HCT116 (cell line): Measurements from ENCODE around the gene TSPAN5. TPM values are rescaled to one million over a fixed set of nuclear protein-coding genes. Genes with fewer than 3 reads are reported as not detected.

Experiments
- ATAC-seq: fragments of 200-7000 bp; cut with Tn5 transposase; 2 replicates; pipeline ENCODE4 v1.9.1; 2020; ENCODE audit warnings: mild to moderate bottlenecking, moderate library complexity
- BruUV-seq: library from RNA; stranded (reverse); fragments of 400-500 nt; replicated peaks from 2 replicates; lab custom pipeline; 2021; lab: Mats Ljungman, UMichigan
- CTCF ChIA-PET: fragments of 300-600 bp; sonication (Branson Sonifier 250); formaldehyde crosslinking; loops from one replicate; lab custom pipeline; 2021; ENCODE audit warnings: antibody characterized with exemption; lab: Charles Lee
- POLR2A ChIA-PET: fragments of 300-600, 350-600 bp; sonication (Branson Sonifier 250); formaldehyde crosslinking; loops from one replicate; lab custom pipeline; 2021; ENCODE audit warnings: antibody characterized with exemption; lab: Charles Lee
- RAD21 ChIA-PET, 2 experiments: fragments of 300-600 bp; sonication (Branson Sonifier 250); formaldehyde crosslinking; loops; one replicate each; lab custom pipeline; 2023; ENCODE audit warnings: low total read pairs in 2 of 2; ENCODE audit not compliant: uncharacterized antibody in 2 of 2, unreplicated experiment in 2 of 2, low non-redundant PET in 1 of 2; lab: Charles Lee
- DNase-seq: peaks from one replicate; pipeline ENCODE4 v3.0.0-alpha.2; 2010; ENCODE audit warnings: low read depth, low spot score
- H2AFZ ChIP-seq: fragments of 200-600 bp; shearing (Covaris generic), sonication (generic); 2 replicates; pipeline ENCODE4 v1.6.1; 2017; ENCODE audit warnings: low read depth, mixed run types, mixed read lengths, antibody characterized with exemption, low read length; ENCODE audit not compliant: poor library complexity, severe bottlenecking
- H3K27ac ChIP-seq: 2 replicates; pipeline ENCODE4 v1.5.1; 2012; ENCODE audit warnings: low read depth, low read length
- H3K27me3 ChIP-seq: fragments of 200-600 bp; sonication (generic); 2 replicates; pipeline ENCODE4 v1.6.1; 2016; ENCODE audit warnings: mixed run types, low read length, mixed read lengths; ENCODE audit not compliant: insufficient read depth
- H3K36me3 ChIP-seq, 2 experiments: fragments of 200-500 bp in 1 of 2; fragments of 200-600 bp in 1 of 2; sonication (Bioruptor generic) in 1 of 2; sonication (generic) in 1 of 2; 2 replicates each; pipeline versions ENCODE4 v1.5.1 to v1.6.1; 2014 to 2016; ENCODE audit warnings: low read length in 2 of 2, inconsistent platforms in 1 of 2, mixed read lengths in 1 of 2, mixed run types in 1 of 2; ENCODE audit not compliant: insufficient read depth in 2 of 2, control insufficient read depth in 1 of 2
- H3K4me1 ChIP-seq, 2 experiments: fragments of 200-600 bp in 1 of 2; sonication (generic) in 1 of 2; 2 replicates each; pipeline versions ENCODE4 v1.5.1 to v1.6.1; 2012 to 2017; ENCODE audit warnings: low read length in 2 of 2, inconsistent platforms in 1 of 2, mild to moderate bottlenecking in 1 of 2, mixed read lengths in 1 of 2, mixed run types in 1 of 2, moderate library complexity in 1 of 2; ENCODE audit not compliant: insufficient read depth in 2 of 2, control insufficient read depth in 1 of 2
- H3K4me2 ChIP-seq: fragments of 200-600 bp; sonication (generic); 2 replicates; pipeline ENCODE4 v1.6.1; 2017; ENCODE audit warnings: mixed run types, low read length, mixed read lengths
- H3K4me3 ChIP-seq, 2 experiments: fragments of 200-600 bp in 1 of 2; sonication (generic) in 1 of 2; replicated peaks in 1 of 2; 2 replicates each; pipeline ENCODE4 v1.5.1; 2011 to 2016; ENCODE audit warnings: low read length in 2 of 2, control low read depth in 1 of 2, low read depth in 1 of 2, mild to moderate bottlenecking in 1 of 2, mixed read lengths in 1 of 2, mixed run types in 1 of 2
- H3K79me2 ChIP-seq: fragments of 200-600 bp; sonication (generic); 2 replicates; pipeline ENCODE4 v1.6.1; 2017; ENCODE audit warnings: mild to moderate bottlenecking, mixed run types, low read length, moderate library complexity, mixed read lengths; ENCODE audit not compliant: insufficient read depth
- H3K9ac ChIP-seq: fragments of 200-600 bp; sonication (generic); 2 replicates; pipeline ENCODE4 v1.6.1; 2016; ENCODE audit warnings: low read length, mixed read lengths
- H3K9me2 ChIP-seq: fragments of 200-600 bp; sonication (generic), shearing (Covaris generic); 2 replicates; pipeline ENCODE4 v1.6.1; 2017; ENCODE audit warnings: mixed run types, mild to moderate bottlenecking, moderate library complexity; ENCODE audit not compliant: insufficient read depth
- H3K9me3 ChIP-seq, 2 experiments: fragments of 200-500 bp in 1 of 2; fragments of 200-600 bp in 1 of 2; sonication (Bioruptor generic) in 1 of 2; sonication (generic) in 1 of 2; 2 replicates each; pipeline ENCODE4 v1.6.1; 2014 to 2017; ENCODE audit warnings: low read length in 2 of 2, mixed read lengths in 2 of 2, inconsistent platforms in 1 of 2, low read depth in 1 of 2, mild to moderate bottlenecking in 1 of 2, mixed run types in 1 of 2, moderate library complexity in 1 of 2; ENCODE audit not compliant: control insufficient read depth in 1 of 2, insufficient read depth in 1 of 2
- H4K20me1 ChIP-seq: fragments of 200-600 bp; sonication (generic), shearing (Covaris generic); 2 replicates; pipeline ENCODE4 v1.6.1; 2017; ENCODE audit warnings: mixed run types, mild to moderate bottlenecking, moderate library complexity; ENCODE audit not compliant: insufficient read depth
- CBX3 ChIP-seq: IDR thresholded peaks from 2 replicates; pipeline ENCODE4 v1.6.1; 2012; ENCODE audit warnings: low read depth
- CEBPB ChIP-seq: IDR thresholded peaks from 2 replicates; pipeline ENCODE4 v1.6.1; 2012; ENCODE audit warnings: low read depth
- EGR1 ChIP-seq: IDR thresholded peaks from 2 replicates; pipeline ENCODE4 v1.6.1; 2012; ENCODE audit warnings: low read depth
- EZH2 ChIP-seq: fragments of 200-600 bp; sonication (generic); IDR thresholded peaks from 2 replicates; pipeline ENCODE4 v1.6.1; 2017; ENCODE audit warnings: antibody characterized with exemption, mixed run types
- EZH2phosphoT487 ChIP-seq: fragments of 200-600 bp; IDR thresholded peaks from 2 replicates; pipeline ENCODE4 v1.6.1; 2018; ENCODE audit warnings: antibody characterized with exemption, borderline replicate concordance
- FOSL1 ChIP-seq: IDR thresholded peaks from 2 replicates; pipeline ENCODE4 v1.6.1; 2012; ENCODE audit warnings: low read depth
- JUND ChIP-seq: IDR thresholded peaks from 2 replicates; pipeline ENCODE4 v1.6.1; 2012
- POLR2A ChIP-seq: IDR thresholded peaks from 2 replicates; pipeline ENCODE4 v1.7.0; 2011; ENCODE audit warnings: borderline replicate concordance; ENCODE audit not compliant: insufficient read depth, insufficient read length; ENCODE audit errors: extremely low read depth
- RAD21 ChIP-seq: IDR thresholded peaks from 2 replicates; pipeline ENCODE4 v1.6.1; 2012; ENCODE audit warnings: low read depth, mild to moderate bottlenecking
- SIN3A ChIP-seq: IDR thresholded peaks from 2 replicates; pipeline ENCODE4 v1.6.1; 2012; ENCODE audit warnings: low read depth
- SP1 ChIP-seq: IDR thresholded peaks from 2 replicates; pipeline ENCODE4 v1.6.1; 2012; ENCODE audit warnings: low read depth
- TCF7L2 ChIP-seq: IDR thresholded peaks from 2 replicates; pipeline ENCODE4 v1.7.0; 2011; ENCODE audit warnings: borderline replicate concordance, inconsistent platforms; ENCODE audit not compliant: insufficient read depth, insufficient read length; ENCODE audit errors: extremely low read depth
- YY1 ChIP-seq: IDR thresholded peaks from 2 replicates; pipeline ENCODE4 v1.6.1; 2011; ENCODE audit warnings: low read length, low read depth, moderate library complexity, mild to moderate bottlenecking; ENCODE audit not compliant: insufficient replicate concordance; ENCODE audit errors: extremely low read depth
- ZBTB33 ChIP-seq: IDR thresholded peaks from 2 replicates; pipeline ENCODE4 v1.6.1; 2011; ENCODE audit warnings: mild to moderate bottlenecking, low read length, moderate library complexity; ENCODE audit not compliant: insufficient replicate concordance; ENCODE audit errors: extremely low read depth
- ZFX ChIP-seq: fragments of 450-650 bp; IDR thresholded peaks from 2 replicates; pipeline ENCODE4 v1.6.1; 2017
- ZNF274 ChIP-seq: fragments of 200-500 bp; sonication (Bioruptor generic); IDR thresholded peaks from 2 replicates; pipeline ENCODE4 v1.6.1; 2014; ENCODE audit warnings: mild to moderate bottlenecking, low read depth, low read length, inconsistent platforms
- intact Hi-C: fragments of 100-400 bp; cut with micrococcal nuclease; formaldehyde crosslinking; loops from 2 replicates; pipeline ENCODE4 v1.10.0; 2022
- total RNA-seq: library from RNA; stranded (reverse); gene quantifications from one replicate; pipeline ENCODE4 v1.2.1, GENCODE V29; 2021; ENCODE audit not compliant: unreplicated experiment
- TF ChIP-seq, protein P1 (sequence below): IDR thresholded peaks from 2 replicates; pipeline ENCODE4 v1.6.1; 2012
- TF ChIP-seq, protein P2 (sequence below): IDR thresholded peaks from 2 replicates; pipeline ENCODE4 v1.6.1; 2012

Gene TSPAN5
- total RNA-seq, 1 experiment from 2014 or later: 56.8 TPM

- ChIA-PET POLR2A (no interaction called here), RAD21 (no interaction called here), CTCF (no interaction called here)
- no peak for DNase-seq
- TF ChIP-seq SP1: no peak
- no peak for TF ChIP-seq EZH2
- TF ChIP-seq, protein P1, sequence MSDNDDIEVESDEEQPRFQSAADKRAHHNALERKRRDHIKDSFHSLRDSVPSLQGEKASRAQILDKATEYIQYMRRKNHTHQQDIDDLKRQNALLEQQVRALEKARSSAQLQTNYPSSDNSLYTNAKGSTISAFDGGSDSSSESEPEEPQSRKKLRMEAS: no peak
- TF ChIP-seq FOSL1: no peak
- TF ChIP-seq TCF7L2: no peak
- TF ChIP-seq, protein P2, sequence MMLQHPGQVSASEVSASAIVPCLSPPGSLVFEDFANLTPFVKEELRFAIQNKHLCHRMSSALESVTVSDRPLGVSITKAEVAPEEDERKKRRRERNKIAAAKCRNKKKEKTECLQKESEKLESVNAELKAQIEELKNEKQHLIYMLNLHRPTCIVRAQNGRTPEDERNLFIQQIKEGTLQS: no peak
- no peak for TF ChIP-seq JUND
- no peak for TF ChIP-seq EZH2phosphoT487
- no peak for TF ChIP-seq ZFX
- TF ChIP-seq SIN3A: no peak
- TF ChIP-seq ZNF274: no peak
- no peak for TF ChIP-seq CBX3
- TF ChIP-seq YY1: no peak
- TF ChIP-seq POLR2A: no peak
- no peak for TF ChIP-seq ZBTB33
- TF ChIP-seq EGR1: no peak
- no peak for TF ChIP-seq RAD21
- no peak for TF ChIP-seq CEBPB
- no peak overlapping the region for H3K4me2 ChIP-seq
- no peak overlapping the region for H3K4me3 ChIP-seq
- no peaks in the 10 kb centered on the region for H4K20me1 ChIP-seq
- no peaks in the 10 kb centered on the region for H3K9me3 ChIP-seq
- H3K27ac ChIP-seq: no peak overlapping the region
- no peaks in the 10 kb centered on the region for H3K4me1 ChIP-seq
- H3K36me3 ChIP-seq: peaks cover 0 to 6% of the 10 kb centered on the region in 2 experiments; a peak in 1 of 4 replicates
- H3K9ac ChIP-seq: no peak overlapping the region
- no peaks in the 10 kb centered on the region for H3K79me2 ChIP-seq
- intact Hi-C loops: no loop called here
- no peak overlapping the region for H2AFZ ChIP-seq
- H3K9me2 ChIP-seq: no peaks in the 10 kb centered on the region
- no TSS peak for BruUV-seq
- H3K27me3 ChIP-seq: no peaks in the 10 kb centered on the region
- no peak for ATAC-seq
Measured at GRCh38 chr4:98423009-98423408, 235.4 kb downstream of the TSPAN5 start.
